ENCODE measurements around the gene NCKIPSD.

NCKIPSD gene

DNA sequence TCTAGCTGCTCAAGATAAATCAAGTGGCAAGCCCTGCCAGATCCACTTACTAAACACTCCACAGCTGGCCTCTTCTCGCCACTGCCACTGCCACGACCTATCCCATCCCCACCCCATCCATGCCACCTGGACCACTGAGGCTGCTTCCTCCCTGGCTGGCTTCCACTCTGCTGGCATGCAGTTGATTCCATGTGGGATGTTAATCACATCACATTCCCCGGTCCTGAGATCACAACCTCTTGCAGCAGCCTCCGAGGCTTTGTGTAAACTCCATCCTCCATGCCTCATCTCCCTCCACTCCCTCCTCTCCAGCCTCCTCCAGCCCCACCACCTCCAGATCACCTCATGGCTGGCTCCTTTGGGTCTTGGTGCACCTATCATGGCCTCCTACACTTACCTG is 7.7 kb downstream of the NCKIPSD start:
- DNase-seq: no peak

DNA sequence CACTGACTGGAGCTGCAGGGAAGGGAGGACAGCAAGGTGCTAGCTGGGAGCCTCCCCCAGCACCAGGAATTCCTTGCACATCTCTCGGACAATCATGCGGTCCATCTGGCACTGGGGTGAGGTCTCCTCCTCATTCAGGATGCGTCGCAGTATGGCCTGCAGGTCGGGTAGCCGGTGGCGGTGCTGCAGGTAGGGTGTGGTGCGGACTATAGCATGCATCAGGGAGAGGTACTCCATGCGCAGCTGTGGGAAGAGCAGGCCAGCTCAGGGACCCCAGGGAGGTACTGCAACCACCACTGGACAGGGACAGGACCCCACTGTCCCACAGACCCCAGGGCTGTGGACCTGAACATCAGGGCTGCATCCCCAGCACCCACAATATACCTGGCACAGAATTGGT is 11.2 kb downstream of the NCKIPSD start:
- no peak for DNase-seq

DNA sequence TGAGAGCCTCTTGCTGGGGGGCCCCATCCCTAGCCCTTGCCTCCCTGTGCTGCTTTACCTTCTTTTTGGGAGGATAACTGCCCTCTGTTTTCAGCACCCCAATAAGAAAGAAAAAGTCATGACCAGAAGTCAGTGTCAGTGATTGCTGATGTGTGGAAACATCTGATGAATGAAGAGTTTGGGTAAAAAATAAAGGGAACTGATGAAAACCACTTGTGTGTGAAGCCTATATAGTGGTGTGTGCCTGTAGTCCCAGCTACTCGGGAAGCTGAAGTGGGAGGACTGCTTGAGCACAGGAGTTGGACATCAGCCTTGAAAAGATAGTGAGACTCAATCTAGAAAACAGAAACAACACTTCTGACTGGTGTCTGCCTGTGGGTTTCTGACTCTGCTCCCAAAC is 13.2 kb downstream of the NCKIPSD start:
- DNase-seq: no peak

DNA sequence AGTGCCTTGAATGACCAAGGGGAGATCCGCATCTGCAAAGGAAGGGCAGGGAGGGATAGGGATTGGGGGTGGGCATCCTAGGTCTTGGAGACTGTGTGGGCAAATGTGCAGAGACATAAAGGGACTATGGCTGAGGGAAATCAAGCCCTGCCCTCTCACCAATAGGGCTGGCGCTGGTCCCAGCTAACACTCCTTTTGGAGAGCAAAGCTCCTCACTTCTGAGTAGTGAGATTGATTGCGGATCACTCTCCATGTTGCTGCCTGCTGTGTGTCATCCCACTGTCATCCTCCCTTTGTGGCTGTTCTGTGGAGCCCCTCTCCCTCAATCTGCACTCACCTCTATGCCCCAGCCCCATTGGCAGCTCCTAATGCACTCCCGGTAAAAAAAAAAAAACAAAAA is 20.8 kb downstream of the NCKIPSD start:
- no peak for DNase-seq

DNA sequence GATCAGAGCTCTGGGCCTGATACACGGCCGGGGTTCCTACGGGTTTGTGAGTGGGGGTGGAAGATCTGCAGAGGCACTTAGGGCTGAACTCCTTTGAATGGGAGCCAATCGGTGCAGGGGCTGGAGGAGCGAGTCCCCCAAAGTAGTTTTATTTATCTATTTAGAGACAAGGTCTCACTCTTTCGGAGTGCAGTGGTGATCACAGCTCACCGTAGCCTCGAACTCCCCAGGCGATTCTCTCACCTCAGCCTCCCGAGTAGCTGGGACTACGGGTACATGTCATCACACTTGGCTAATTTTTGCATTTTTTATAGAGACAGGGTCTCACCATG is 21.4 kb downstream of the NCKIPSD start:
- DNase-seq: no peak

DNA sequence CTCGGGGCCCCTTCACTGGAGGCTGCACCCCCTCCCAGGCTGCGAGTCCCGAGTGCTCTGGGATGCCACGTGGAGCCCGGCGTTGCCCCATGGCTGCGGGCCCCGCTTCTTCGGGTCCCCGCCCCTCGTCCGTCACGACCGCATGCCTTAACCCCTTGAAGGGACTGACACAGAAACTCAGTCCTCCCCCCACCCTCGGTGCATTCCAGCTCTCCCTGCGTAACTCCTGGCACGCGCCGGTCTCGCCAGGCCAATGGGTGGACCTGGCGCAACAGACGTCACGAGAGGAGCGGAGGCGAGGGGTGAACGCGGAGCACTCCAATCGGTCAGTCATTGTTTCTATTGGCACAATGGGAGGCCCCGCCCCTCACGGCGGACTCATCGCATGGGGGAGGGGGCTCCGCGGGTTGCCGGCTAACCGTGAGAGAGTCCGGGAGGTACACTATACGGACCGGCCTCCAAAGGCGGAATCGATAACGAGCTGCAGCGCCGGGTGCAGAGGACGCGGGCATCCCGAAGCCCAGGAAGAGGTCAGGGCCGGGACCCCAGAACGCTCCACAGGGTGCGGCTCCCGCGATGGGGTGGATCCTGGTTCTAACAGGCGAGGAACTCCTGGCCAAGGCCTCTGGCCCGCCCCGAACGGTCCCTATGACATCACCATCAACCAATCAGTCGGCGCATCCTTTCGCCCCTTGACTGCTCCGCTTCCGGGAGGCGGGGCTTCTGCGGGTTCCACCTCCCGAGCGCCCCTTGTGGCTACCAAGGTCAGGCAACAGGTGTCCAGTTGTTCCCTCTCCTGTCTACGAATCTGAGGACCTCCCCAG is 22.0 kb downstream of the NCKIPSD start:
- DNase-seq: peak; percentile 75

DNA sequence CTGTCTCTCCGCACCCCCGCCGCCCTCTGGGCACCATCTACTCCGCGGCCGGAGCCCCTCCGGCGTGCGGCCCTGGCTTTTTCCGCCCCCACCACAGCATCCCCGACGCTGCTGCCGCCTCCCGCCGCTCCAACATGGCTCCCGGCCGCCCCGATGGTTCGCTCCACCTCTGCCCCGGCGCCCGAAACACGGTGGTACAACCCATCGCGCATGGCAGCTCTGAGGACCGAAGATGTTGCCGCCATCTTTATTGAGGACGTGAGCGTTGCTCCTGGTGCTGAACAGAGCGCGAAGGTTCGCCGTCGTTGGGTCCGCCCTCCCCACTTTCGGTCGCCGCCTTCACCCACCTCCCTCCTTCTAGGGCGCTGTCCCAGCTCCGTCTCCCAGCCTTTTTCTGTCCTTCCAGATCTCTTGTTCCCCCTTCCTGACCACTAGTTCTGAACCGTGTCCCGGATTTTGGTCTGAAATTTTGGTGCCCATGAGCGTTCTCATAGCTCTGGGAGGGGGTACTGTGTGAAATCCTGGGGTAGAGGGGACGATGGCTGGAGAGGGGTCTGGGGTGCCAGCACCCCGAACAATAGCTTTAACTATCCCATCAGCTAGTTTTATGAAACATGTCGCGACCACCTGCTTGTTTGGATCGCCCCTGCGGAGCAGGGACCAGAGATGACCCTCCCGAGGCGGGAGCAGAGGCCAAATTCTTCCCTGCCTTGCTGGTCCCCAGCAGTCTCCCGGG is 22.8 kb downstream of the NCKIPSD start, which contains the start of gene CELSR3:
Gene CELSR3, minus strand, starts transcription at position 134 of the 736 bp plus-strand sequence. CDS start 252 bp downstream, outside the sequence.
- DNase-seq: peak; percentile 16

DNA sequence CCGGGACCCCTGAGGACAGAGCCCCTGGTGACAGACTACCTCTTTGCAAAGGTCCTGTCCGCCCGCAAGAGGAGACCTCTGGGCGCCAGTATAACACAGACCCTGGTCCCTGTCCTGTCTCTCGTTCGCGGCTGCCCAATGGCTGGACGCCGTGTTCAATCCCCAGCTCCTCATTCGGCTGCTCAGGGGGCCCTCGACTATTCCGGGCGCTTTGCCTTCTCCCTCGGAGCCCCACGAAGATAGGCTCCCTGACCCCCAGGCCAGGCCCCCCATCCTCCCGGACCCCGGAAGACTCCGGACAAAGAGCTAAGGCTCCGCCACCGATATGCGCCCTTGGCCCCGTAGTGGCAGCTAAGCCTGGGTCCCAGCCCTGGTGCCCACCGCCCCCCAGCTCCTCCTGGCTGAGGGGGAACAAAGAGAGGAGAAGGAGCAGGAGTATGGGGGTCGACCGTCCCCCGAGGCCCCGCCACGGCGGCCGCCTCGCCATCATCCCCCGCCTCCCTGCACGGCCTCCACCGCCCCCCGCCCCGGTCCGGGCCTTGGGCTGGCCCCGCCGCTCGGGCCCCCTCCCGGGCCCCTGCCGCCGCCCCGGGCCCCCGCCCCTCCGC is 23.5 kb downstream of the NCKIPSD start:
- no peak for DNase-seq

DNA sequence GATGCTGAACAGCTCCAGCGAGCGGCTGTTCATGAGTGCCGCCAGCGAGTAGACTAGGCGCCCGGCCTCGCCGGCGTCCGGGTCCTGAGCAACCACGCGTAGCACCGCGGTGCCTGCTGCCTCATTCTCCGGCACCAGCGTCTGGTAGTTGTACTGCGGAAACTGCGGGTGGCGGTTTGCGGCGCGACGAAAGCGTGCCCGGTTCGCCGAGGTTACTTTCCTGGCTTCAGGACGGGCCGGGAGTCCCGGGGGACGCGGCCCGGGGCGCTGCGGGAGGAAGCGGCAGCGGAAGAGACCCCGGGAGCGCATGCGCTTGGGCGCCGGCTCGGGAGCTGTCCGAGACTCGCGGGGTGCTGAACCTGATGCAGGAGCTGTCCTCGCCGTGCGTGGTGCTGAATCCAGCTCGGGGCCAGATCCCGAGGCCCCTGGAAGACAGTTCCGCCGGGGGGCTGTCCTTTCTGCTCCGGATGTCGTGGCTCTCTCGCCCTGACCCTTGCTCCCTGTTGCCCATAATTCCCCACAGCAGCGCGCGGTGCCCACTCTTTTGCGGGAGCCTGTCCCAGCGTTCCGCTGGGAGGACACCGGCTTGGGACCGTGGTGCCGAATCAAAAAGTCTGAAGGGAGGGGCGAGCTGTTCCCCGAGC is 24.1 kb downstream of the NCKIPSD start:
- DNase-seq: no peak

DNA sequence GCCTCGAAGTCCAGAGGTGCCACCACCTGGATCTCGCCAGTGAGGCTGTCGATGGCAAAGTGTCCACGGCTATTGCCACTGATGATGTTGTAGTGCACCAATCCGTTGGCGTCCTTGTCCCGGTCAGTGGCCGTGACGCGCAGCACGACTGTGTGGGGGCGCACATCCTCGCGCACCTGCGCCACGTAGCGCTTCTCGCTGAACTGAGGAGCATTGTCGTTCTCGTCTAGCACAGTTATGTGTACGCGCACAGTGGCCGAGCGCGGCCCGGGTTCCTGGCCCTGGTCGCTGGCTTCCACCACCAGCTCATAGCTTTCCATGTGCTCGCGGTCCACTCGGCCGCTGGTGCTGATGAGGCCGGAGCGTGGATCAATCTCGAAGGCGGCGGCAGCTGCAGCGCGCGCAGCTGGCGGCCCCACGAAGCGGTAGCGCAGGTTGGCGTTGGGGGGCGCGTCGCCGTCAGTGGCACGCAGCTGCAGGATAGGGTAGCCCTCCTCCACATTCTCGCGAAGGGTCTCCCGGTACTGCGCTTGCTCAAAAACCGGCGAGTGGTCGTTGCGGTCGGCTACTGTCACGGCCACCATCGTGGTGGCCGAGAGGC is 24.8 kb downstream of the NCKIPSD start:
- no peak for DNase-seq

DNA sequence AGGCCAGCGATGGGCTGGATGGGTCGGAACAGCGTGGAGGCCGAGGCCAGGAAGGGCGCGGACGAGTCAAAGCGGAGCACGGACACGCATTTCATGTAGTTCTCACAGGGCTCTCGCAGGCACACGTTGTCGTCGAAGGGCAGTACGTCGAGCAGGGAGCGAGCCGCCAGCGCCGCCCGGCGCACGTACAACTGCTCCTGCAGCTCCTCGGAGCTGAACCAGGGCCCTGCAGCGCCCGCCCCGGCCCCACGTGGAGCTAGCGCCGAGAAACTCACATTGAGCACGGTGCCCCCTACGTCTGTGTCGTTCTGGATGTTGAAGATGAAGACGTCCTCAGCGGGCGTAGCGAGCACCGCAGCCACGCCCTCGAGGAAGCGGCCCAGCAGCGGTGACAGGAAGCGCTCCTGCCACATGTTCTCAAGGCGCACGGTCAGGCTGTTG is 28.9 kb downstream of the NCKIPSD start:
- DNase-seq: no peak

DNA sequence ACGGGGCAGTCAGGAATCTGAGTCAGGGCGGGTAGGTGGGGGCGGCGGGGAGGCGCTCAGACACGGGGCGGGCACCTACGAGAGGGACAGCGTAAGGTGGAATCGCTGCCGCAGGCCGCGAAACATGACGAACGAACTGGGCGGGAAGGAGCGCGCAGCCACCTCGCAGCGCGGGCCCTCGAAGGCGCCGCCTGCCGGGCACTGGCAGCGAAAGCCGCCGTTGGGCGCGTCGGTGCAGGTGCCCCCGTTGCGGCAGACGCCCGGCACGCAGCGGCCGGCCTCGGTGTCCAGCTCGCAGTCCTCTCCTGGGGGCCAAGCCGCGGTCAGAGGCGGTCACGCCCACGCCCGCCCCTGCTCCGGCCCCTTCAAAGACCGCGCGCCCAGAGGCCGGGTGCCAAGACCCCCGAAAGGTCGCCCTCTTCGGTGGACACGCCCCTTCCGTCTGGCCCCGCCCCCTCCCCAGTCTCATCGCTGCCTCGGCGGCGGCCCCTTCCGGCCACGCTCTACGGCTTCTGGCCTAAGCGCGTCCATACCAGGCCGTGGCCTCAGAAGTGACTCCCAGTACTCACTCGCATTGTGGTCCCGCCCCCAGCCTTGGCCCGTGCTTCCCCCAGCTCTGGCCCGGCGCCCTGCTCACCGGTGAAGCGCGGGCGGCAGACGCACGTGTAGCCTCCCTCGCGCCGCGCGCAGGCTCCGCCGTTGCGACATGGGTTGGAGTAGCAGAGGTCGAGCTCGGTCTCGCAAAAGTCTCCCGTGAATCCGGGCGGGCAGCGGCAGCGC is 29.5 kb downstream of the NCKIPSD start:
- DNase-seq: no peak

DNA sequence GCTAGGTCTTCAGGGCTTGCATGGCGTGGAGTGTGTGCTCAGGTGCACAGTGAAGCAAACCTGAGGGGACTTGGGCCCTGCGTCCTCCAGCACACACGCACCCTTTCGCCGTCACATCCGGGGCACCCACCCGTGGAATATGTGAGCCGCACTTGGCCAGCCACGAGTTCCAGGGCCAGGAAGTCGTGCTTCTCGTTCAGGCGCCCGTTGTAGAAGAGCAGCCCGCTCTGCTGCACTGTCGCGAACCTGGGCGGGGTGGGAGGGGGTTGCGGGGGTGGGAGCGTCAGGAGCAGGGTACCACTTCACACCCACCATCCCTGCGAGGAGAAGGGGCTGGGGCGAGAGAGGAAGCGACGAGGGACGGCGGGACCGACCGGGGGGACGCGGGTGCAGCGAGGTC is 30.1 kb downstream of the NCKIPSD start:
- DNase-seq: no peak

DNA sequence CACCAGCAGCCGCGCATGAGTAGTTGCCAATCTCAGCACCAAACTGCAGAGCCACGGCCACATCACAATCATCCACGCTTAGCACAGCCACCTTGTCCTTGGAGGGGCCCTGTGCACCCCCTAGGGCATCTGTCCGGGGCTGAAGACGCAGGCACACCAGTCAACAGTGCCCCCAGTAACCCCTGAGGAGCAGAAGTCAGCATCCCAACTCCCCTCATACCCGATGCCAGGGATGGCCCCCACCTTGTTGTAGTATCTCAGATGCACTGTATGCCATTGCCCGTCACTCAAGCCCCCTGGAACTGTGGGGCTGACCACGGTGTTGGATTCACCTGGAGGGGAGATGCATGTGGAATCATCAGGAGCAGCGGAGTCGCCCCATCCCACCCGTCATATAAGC is 30.7 kb downstream of the NCKIPSD start:
- DNase-seq: no peak

DNA sequence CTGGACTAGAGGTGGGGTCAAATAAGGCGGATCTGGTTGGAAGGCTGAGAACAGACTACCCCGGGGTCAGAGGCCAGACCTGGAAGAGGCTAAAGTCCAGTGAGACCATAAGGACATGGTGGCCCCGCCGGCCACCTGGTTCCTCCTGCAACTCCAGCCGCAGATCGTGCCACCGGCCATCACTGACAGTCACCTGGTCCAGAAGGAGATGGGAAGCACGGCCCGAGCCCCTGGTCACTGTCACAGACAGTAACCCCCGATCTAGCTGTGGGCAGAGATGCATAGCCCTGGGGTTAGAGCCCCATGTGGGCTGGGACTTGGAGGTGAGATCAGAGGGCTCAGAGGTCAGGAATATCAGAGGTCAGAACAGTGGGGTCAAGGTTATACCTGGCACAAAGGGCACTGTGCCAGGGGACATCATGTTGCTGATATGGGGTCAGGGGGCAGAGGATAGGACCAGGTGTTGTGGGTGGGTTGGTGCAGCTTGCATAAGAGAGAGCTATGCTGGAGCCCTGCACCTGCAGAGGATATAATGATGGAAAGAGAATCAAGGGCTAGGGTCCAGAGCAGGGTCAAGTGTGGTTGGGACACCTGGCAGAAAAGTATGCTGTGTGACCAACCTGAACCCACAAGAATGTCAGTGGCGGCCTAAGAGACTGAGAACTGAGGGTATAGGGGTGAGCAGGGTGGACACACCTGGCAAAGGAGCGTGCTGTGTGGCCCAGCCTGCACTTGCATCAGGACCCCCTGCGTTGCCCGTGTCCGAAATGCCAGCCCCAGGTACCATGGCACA is 32.6 kb downstream of the NCKIPSD start:
- DNase-seq: no peak

DNA sequence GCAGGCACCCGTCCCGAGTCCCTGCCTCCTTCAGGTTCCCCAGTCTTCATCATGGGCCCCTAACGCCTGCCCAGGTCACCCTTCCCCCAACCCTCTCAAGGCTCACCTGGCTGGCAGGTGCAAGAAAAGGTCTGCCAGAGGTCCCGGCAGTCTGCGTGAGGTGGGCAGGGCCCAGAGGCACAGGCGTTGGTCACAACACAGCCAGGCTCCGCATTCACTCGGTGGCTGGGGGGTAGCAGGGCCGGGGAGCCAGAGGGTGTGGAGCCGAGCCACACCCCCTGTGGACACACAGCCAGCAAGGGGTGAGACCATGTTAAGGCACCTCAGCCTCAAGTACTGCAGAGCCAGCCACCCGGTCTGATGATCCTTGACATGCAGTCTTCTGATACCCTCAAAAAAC is 33.9 kb downstream of the NCKIPSD start:
- no peak for DNase-seq

DNA sequence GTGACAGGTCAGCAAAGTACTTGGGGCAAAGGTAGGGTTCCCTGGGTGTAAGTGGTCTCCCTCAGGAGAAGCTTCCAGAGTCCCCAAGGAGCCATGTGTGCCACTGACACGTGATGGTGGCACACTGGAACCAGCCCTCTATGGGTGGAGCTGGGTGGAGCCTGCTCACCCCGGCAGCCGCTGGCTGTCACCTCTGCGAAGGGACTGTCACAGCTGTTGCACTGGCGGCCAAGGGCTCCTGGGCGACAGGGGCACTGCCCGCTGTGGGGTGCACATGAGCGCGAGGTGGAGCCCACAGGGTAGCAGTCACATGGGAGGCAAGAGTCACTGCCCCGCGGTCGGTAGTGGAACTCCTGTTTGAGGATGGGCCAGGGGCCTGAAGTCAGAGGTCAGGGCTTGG is 35.0 kb downstream of the NCKIPSD start:
- no peak for DNase-seq

DNA sequence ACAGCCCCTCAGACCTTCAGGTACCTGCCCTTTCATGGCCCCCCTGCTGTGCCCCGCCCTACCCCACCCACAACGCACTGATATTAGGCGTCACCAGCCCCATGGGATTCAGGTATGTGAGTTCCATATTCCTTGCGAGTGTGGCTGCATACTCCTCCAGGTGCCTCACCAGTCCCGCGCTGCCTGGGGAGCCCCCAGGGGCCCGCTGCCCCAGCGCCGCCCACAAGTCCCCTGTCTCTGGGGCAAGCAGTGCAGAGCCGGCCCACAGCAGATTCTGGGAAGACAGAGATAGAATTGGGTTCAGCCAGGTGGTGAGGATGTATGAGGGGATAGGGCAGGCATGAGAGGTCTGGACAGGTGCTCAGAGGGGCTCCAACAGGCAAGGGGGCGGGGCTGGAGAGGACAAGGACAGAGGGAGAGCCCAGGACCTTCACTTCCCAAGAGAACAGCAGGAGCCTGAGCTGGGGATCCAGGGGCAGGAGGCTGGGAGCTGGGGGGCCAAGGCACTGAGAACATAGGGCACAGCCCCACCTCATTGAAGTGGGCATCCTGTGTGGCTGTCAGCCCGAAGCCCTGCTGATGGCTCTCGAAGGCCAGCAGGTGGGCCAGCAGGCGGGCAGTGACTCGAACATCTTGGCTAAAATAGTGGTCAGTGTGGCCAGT is 37.4 kb downstream of the NCKIPSD start:
- DNase-seq: no peak

DNA sequence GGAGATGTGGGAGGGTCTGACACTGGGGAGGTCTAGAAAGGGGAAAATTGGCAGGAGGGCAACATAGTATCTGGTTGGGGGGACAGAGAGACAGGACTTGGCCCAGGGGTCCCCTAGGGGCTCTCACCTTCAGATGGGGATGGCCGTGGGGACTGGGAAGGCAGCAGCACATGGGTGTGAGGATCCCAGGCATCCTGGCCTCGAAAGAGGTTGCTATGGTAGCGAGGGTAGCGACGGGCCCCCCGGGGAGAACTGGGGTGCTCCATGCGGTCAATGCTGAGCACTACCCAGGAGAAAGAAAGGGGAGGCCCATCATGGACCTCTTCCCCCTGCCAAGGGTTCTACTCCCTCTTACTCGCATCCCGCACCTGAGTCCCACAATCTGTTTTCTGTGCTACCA is 38.0 kb downstream of the NCKIPSD start:
- no peak for DNase-seq

DNA sequence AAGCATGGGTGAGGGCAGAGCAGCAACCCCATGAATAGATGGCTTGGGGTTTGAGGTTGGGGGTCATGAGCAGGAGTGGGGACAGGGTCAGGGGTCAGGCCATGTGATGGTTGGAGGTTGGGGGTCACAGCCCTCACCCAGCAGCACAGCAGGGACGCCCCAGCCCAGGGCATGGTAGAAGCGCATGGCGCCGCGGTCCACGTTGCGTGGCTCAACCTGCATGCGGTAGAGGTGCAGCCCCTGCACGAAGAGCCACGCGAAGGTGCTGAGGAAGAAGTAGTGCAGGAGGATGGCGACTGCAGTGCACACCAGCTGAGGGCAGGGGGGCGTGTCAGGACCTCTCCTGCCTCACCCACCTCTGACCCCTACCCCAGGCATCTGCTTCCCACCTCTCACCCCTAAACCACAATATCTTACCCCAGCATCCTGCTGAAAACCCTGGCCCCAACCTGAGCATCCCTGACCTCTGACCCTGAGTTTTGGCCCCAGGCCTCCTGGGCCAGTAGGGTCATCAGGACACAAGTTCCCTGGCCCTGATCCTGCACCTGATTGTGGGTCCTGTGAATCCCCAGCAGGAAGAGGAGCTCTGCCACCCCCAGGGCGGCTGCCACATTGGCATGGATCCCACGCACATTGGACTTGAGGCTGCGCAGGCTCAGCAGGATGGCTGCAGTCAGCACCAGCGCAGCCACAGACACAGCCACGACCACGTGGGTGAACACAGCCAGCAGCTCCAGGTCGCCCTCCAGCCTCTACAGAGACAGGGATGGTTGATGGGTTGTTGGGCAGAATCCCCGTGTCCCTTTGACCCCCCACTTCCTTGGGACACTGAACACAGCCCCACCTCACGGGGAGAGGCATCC is 40.6 kb downstream of the NCKIPSD start:
- DNase-seq: no peak
